OCI-M2 (cell line): ENCODE data around the gene RIMS4.
"Not testable (repeated sequence)": the region's sequence is repeated elsewhere in the genome, so short reads cannot be mapped to it uniquely, and the experiment has no call there.

ENCODE experiments used
- DNase-seq: peaks from one replicate; lab custom pipeline; 2025; ENCODE audit not compliant: unreplicated experiment; lab: John Stamatoyannopoulos, UW

Gene RIMS4

DNA sequence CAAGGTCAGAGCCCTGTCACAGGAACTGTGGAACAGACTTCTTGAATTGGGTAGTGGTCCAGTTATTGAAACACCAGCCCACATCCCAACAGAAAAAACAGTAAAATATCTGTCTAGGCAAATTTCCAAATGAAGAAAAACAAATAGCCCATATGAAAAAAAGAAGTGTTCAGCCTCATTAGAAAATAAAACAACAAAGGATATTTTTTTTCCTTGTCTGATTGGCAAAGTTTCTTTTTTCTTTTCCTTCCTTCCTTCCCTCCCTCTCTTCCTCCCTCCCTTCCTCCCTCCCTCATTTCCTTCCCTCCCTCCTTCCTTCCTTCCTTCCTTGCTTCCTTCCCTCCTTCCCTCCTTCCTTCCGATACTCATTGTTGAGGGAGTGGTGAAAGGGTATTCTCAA is 20.6 kb upstream of the RIMS4 start:
- DNase-seq = no peak

DNA sequence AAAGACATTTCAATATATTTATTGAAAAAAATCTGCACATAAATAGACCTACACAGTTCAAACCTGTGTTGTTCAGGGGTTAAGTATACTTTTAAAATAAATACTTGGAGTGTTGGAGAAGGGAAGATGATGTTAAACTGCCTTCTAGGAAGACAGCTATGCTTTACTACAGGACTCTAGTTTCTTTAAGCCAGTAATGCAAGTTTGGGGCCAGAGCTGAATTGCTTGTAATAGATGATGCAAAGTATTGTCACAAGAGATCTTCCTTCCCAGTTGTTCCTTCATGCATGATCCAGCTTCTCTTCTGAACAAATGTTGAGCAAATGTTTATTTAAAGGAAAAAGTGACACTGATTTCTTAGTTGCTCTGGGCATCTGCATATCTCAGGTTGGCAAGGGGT is 20.2 kb upstream of the RIMS4 start:
- DNase-seq = no peak

- DNase-seq = no peak
Observed at GRCh38 chr20:44829688-44830087, 19.3 kb upstream of the RIMS4 start.

- no peak for DNase-seq
Observed at GRCh38 chr20:44828640-44829039, 18.3 kb upstream of the RIMS4 start.

- DNase-seq = no peak
Observed at GRCh38 chr20:44827401-44827800, 17.1 kb upstream of the RIMS4 start.

DNA sequence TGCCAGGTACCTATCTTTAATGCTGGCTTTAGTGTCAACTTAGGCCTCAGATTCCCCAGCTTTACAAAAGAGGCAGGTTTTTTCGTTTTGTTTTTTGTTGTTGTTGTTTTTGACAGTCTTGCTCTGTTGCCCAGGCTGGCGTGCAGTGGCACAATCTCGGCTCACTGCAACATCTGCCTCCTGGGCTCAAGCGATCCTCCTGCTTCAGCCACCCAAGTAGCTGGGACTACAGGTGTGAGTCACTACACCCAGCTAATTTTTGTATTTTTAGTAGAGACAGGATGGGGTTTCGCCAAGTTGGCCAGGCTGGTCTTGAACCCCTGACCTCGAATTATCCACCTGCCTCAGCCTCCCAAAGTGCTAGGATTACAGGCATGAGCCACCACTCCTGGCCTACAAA is 11.2 kb upstream of the RIMS4 start:
- DNase-seq = not testable (repeated sequence)

GRCh38 chr20:44819936-44820335 is 9.6 kb upstream of the RIMS4 start:
- DNase-seq = no peak

- no peak for DNase-seq
Observed at GRCh38 chr20:44817143-44817910, 7.0 kb upstream of the RIMS4 start.

GRCh38 chr20:44814937-44815336 is 4.6 kb upstream of the RIMS4 start:
- DNase-seq = no peak

DNA sequence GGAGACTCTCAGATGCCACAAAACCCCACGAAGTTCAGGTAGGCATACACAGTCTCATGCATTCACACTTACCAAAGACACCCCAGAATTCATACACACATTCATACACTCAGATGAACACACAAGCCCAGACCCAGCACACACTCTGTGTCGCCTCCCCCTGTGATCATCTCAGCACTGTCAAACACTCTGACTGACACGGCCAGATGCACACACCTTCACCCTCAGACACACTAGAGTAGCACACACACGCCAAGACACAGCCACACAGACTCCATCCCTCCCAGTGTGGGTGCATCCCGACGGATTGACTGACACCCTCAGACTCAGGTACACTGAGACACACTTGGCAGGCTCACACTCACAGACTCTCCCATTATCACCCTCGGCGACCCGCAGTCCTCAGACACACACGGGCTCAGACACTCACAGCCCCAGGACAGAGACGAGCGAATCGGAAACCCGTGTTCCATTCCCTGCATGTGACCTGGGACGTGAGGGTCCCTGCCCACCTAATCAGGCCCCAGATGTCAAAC is 872 bp upstream of the RIMS4 start:
- no peak for DNase-seq

DNA sequence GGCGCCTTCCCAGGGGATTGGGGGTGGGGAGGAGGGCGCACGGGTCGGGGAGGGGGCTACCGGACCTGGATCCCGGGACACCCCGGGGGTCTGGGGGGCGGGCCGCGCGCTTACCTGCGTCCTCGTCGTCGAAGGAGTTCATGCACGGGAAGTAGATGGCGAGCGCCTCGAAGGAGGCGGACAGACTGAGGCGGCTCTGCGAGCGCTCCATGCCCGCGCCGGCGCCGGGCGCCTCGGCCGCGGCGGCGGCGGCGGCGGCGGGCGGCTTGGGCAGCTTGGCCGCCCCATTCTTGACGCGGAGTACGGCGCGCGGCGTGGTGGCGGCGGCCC is 320 bp downstream of the RIMS4 start:
- DNase-seq = no peak

GRCh38 chr20:44809380-44810060 is 826 bp downstream of the RIMS4 start:
- no peak for DNase-seq

DNA sequence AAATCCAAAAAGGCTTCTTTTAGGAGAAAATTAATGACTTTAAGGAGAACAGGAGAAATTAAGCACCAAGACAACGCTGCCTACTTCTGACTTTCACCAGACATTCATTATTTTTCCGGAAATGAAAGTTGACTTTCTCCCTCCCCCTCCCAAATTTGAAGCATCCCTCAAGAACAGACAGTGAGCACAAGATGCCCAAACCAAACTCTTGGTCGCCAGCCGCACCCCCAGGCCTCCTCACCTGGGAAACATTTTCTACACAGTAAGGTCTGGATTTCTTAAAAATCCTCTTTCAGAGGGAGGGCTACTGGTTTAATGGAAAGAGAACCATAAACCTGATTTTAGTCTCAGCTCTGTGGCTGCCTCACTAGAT is 2.7 kb downstream of the RIMS4 start:
- no peak for DNase-seq

DNA sequence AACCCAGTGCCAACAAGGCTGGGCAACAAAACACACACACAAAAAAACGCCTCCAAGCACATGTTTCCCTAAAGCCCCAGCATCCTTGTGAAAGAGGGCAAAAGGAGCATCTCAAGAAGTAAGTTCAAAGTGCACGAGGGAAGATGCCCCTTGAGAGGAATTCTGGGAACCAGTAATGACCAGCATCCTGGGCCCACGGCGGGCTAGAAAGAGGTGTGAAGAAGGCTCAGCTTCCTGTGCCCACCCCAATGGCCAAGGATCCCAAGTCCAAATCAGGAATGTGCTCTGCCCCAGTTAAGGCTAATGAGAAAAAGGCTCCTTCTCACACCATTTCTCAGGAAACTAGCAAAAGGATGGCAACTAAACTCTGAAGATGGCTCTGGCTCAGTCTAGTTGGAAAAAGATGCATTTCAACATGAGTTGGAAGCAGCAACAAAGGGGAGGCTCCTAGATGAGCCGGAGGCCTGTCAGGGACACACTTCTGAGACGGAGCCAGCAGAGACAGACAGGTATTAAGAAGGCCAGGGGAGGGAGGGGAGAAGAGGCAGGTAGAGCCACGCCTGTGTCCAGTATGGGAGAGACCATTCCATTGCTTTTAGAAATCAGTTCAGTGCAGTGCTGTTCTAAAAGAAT is 3.2 kb downstream of the RIMS4 start:
- no peak for DNase-seq

DNA sequence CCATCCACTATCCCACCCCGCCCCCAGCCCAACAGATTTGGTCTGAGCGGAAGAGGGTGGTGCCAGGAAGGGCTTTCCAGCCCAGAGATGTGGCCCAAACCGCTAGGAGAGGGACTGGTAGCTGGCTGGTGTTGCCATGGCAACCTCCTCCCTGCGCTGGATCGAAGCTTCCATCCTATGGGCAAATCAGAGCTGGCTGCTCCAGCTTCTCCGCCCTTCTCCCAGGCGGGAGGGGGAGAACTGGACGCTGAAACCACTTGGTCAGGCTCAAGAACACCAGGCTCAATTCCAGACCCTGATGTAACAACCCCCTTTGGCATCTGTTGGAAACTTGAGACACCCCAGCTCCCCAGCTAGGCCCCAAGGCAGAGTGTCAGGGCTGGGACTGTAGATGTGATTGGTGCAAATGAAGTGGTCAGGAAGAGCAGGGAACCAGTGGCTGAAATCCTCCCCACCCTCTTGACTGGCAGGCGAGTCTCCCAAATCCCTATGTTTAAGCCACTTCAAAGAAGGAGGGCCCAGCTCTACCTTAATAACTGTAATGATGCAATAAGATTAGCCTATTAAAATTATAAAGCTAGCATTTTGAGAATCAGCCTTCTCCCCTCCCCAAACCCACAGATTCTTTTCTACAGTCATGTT is 4.2 kb downstream of the RIMS4 start:
- no peak for DNase-seq

- no peak for DNase-seq
Observed at GRCh38 chr20:44805335-44805978, 4.9 kb downstream of the RIMS4 start.

GRCh38 chr20:44803383-44803941 is 6.9 kb downstream of the RIMS4 start:
- DNase-seq = no peak

DNA sequence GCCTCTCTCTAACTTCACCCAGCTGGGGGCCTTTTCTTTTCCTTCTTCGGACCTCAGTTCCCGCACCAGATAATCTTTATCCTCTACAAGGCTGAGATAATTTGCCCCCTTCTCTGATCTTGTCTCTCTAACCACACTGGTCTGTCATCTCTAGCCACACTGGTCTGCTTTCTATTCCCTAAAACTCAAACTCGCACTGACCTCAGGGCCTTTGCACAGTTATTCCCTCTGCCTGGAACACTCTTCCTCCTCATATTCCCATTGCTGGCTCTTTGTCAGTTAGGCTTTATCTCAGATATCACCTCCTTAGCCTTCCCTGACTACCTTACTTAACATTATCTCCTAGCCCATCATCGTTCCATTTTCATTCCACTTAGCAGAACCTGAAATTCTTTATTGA is 7.6 kb downstream of the RIMS4 start:
- DNase-seq = no peak

- DNase-seq = no peak
Observed at GRCh38 chr20:44800391-44801046, 9.8 kb downstream of the RIMS4 start.

DNA sequence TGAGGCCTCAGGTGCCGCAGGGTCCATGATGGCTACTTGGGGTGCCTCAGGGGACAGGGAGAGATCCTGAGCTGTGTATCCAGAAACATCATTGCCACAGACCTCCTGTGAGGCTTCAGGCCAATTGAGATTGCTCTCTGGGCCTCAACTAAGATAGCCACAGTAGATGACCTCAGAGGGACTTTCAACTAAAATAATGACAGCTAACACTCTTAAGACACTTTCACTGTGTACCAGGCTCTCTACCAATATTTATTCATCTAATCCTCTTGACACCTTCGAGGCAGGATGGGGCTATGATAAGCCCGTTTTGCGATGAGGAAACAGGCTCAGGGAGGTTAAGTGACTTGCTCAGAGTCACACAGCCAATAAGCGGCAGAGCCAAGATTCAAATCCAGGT is 10.7 kb downstream of the RIMS4 start:
- no peak for DNase-seq
